Measurements from ENCODE around the gene MYDGF.
"Not testable (repeated sequence)": the region's sequence is repeated elsewhere in the genome, so short reads cannot be mapped to it uniquely, and the experiment has no call there.

MYDGF gene

DNA sequence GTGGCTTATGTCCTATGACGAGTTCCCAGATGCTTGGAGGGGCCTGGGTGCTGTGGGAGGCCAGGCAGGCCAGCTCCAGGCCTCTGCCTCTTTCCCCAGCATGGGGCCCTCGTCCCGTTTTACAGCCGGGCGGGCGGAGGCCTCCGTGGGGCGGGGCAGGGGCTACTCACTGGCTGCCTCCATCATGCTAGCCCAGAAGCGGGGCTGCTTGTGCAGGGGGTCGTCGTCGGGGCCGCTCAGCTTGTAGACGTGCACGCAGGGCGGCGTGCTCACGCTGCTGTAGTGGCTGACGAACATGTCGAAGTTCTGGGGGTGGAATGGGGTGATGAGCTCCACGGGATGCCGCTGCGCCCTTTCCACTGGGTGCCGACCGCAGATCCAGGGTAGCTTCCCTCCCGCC lies 18.4 kb upstream of the MYDGF start:
- TF ChIP-seq, protein P1, sequence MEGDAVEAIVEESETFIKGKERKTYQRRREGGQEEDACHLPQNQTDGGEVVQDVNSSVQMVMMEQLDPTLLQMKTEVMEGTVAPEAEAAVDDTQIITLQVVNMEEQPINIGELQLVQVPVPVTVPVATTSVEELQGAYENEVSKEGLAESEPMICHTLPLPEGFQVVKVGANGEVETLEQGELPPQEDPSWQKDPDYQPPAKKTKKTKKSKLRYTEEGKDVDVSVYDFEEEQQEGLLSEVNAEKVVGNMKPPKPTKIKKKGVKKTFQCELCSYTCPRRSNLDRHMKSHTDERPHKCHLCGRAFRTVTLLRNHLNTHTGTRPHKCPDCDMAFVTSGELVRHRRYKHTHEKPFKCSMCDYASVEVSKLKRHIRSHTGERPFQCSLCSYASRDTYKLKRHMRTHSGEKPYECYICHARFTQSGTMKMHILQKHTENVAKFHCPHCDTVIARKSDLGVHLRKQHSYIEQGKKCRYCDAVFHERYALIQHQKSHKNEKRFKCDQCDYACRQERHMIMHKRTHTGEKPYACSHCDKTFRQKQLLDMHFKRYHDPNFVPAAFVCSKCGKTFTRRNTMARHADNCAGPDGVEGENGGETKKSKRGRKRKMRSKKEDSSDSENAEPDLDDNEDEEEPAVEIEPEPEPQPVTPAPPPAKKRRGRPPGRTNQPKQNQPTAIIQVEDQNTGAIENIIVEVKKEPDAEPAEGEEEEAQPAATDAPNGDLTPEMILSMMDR (IDR thresholded peaks at IDR 0.05; ENCODE audit: extremely low read depth, insufficient read depth, missing control alignments) = no peak
- in situ Hi-C loops (cut with MboI; ENCODE audit: low pct_unique_long_range_greater_than_20kb, low sequenced_read_pairs, unreplicated experiment) = no loop called here
- no peak for DNase-seq (ENCODE audit: low spot score)

DNA sequence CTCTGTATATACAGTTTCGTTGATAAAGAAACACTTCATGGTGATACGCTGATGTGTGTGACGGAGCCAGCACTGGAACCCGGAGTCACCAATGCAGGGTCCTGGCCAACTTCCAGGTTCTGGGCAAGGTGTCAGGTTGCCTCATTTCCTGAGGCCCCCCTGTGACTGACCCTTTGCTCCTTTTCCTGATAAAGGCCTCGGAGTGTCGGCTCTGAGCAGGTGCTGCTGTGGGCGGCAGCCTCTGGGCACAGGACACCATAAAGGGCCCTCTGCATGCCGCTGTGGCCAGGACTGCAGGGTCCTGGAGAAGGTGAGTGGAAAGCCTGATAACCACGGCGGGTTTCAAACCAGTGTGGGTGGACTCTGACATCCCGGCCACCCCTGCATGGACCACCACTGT lies 17.3 kb upstream of the MYDGF start:
- TF ChIP-seq, protein P1 (IDR thresholded peaks at IDR 0.05; ENCODE audit: extremely low read depth, insufficient read depth, missing control alignments) = no peak
- in situ Hi-C loops (cut with MboI; ENCODE audit: low pct_unique_long_range_greater_than_20kb, low sequenced_read_pairs, unreplicated experiment) = no loop called here
- DNase-seq (ENCODE audit: low spot score) = no peak

DNA sequence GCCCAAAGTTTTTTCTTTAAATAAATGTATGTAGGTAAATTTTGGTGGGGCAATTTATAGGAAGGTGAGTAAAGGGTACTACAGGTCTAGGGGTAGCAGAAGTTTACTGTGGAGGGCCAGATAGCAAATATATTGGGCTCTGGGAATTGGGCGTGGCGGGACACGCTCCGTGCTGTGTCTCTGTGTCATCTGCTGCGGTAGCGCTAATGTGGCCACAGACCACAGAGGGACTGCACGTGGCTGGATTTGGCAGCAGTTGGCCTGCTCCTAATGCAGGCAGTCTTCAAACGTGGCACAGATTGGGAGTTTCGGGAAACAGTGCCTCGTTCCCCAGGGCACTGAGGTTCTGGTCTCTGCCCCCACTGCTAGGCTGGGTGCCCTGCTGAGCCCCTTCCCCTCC lies 16.6 kb upstream of the MYDGF start:
- no peak for DNase-seq (ENCODE audit: low spot score)
- TF ChIP-seq, protein P1 (IDR thresholded peaks at IDR 0.05; ENCODE audit: extremely low read depth, insufficient read depth, missing control alignments) = no peak
- in situ Hi-C loops (cut with MboI; ENCODE audit: low pct_unique_long_range_greater_than_20kb, low sequenced_read_pairs, unreplicated experiment) = no loop called here

DNA sequence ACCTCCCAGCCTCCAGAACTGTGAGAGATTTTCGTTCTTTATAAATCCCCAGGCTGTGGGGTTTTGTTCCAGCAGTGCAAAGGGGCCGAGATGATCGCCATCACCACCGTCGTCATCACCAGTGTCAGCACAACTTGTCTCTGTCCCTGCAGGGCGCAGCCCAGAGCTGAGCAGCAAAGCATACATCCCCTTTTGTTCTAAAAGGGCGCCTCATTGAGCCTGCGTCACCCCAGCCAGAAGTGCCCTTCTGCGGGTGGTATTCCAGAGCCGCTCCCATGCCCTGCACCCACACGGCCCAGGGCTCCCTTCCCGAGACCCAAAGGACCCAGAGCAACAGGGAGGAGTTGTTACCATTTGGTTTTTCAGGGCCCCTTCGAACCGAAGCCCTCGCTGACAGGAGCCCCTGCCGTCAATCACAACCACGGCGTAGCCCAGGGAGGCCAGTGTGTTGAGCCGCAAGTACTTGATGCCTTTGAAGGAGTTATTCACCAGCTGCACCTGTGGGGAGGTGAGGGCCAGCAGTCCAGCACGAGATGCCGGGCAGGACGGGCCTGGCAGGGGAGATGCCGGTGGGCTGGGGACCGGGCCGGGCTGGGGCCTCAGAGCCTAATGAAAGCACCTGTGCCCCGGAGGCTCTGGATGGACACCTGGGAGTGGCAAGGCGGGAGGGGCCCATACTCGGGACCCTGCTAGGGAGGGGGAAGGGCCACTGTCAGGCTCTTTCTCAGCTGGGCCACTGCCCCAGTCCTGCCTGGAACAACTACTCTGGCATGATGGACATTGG lies 14.4 kb upstream of the MYDGF start:
- no peak for DNase-seq (ENCODE audit: low spot score)
- TF ChIP-seq, protein P1 (IDR thresholded peaks at IDR 0.05; ENCODE audit: extremely low read depth, insufficient read depth, missing control alignments) = no peak
- in situ Hi-C loops (cut with MboI; ENCODE audit: low pct_unique_long_range_greater_than_20kb, low sequenced_read_pairs, unreplicated experiment) = no loop called here

DNA sequence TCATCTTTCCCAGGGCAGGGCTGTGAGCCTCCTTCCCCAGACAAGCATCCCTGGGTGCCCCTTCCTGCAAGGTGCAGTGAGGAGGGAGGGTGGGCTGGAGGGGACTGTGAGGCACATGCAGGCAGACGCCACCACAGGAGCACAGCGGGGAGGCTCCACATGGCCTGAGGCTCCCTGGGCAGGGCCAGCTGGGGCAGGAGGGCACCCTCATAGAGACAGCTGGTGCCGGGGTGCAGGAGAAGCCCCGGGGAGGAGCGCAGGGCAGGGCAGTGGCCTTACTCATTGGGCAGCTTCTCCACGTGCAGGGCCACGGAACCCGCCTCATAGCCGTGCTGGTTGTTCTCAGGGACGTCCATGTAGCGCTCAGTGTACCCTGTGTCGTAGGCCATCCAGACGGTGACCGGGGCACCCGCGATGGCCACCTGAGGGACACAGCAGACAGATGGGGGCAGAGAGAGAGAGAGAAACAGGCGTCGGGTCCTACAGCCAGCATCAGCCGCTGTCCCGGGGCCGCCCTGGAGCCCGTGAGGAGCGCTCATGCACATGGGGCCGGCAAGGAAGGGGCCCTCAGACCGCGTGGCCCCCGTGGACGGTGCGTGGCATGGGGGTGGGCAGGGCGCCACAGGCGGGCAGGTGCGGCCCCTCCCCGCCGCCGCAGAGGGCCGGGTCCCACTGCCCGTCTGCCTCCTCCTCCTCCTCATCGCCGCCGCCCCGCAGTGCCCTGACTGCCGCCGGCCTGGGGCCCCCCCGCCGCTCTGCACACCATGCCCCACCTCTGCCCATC lies 12.5 kb upstream of the MYDGF start:
- TF ChIP-seq, protein P1 (IDR thresholded peaks at IDR 0.05; ENCODE audit: extremely low read depth, insufficient read depth, missing control alignments) = no peak
- in situ Hi-C loops (cut with MboI; ENCODE audit: low pct_unique_long_range_greater_than_20kb, low sequenced_read_pairs, unreplicated experiment) = no loop called here
- no peak for DNase-seq (ENCODE audit: low spot score)

DNA sequence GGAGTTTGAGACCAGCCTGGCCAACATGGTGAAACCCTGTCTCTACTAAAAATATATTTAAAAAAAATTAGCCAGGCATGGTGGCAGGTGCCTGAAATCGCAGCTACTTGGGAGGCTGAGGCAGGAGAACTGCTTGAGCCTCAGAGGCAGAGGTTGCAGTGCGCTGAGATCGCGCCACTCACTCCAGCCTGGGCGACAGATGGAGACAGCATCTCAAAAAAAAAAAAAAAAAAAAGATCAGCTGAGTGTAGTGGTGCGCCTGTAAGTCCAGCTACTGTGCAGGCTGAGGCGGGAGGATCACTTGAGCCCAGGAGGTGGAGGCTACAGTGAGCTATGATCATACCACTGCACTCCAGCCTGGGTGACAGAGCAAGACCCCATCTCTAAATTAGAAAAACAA lies 9.9 kb upstream of the MYDGF start:
- DNase-seq (ENCODE audit: low spot score); in situ Hi-C loops (cut with MboI; ENCODE audit: low pct_unique_long_range_greater_than_20kb, low sequenced_read_pairs, unreplicated experiment): not testable (repeated sequence)
